Endometrial microvascular endothelial cells (primary cell): Measurements from ENCODE around the gene MAP9. TPM values are rescaled to one million over a fixed set of nuclear protein-coding genes. Genes with fewer than 3 reads are reported as not detected.

Experiments
- total RNA-seq: library from RNA; depleted of rRNA; stranded (reverse); fragments of >200 nt; gene quantifications from one replicate; pipeline ENCODE4 v1.2.3, GENCODE V29; 2015; ENCODE audit errors: inconsistent ontology term

MAP9 gene
- total RNA-seq, 1 donor from 2014 or later = 0.46 TPM

Other genes starting within 250 kb of the MAP9 start
- not detected for gene NPY2R, start 168.3 kb downstream of the MAP9 start, total RNA-seq